HepG2 (cell line): ENCODE data around the gene BLZF1. TPM values are rescaled to one million over a fixed set of nuclear protein-coding genes. Genes with fewer than 3 reads are reported as not detected.

ENCODE experiments used
- FOXK1 ChIP-seq: sonication (generic); formaldehyde crosslinking; IDR thresholded peaks from 2 replicates; pipeline ENCODE4 v1.4.0; 2020; ENCODE audit warnings: low read depth, missing genetic modification reagents, borderline replicate concordance
- KLF15 ChIP-seq: sonication (generic); formaldehyde crosslinking; IDR thresholded peaks from 2 replicates; pipeline ENCODE4 v1.8.1; 2023; ENCODE audit warnings: borderline replicate concordance, mild to moderate bottlenecking, inconsistent platforms, missing genetic modification reagents, mixed read lengths
- MATR3 ChIP-seq: sonication (generic); formaldehyde crosslinking; IDR thresholded peaks from 2 replicates; pipeline ENCODE4 v1.4.0; 2020; ENCODE audit warnings: missing genetic modification reagents
- MIER2 ChIP-seq: IDR thresholded peaks from 2 replicates; pipeline ENCODE4 v1.6.1; 2016; ENCODE audit warnings: missing biosample characterization, missing genetic modification reagents
- NFATC3 ChIP-seq: sonication (generic); formaldehyde crosslinking; IDR thresholded peaks from 2 replicates; pipeline ENCODE4 v1.5.1; 2020; ENCODE audit warnings: mild to moderate bottlenecking, missing genetic modification reagents
- POGZ ChIP-seq: sonication (generic); formaldehyde crosslinking; IDR thresholded peaks from 2 replicates; pipeline ENCODE4 v1.4.0; 2020; ENCODE audit warnings: mild to moderate bottlenecking, missing genetic modification reagents
- SCMH1 ChIP-seq: sonication (generic); formaldehyde crosslinking; IDR thresholded peaks from 2 replicates; pipeline ENCODE4 v1.9.0; 2021; ENCODE audit warnings: missing genetic modification reagents, mild to moderate bottlenecking, borderline replicate concordance
- SMC3 ChIP-seq: IDR thresholded peaks from 2 replicates; pipeline ENCODE4 v1.6.1; 2011; ENCODE audit warnings: low read length, improper control_type of control experiment
- ZNF510 ChIP-seq: sonication (generic); formaldehyde crosslinking; IDR thresholded peaks from 2 replicates; pipeline ENCODE4 v1.4.0; 2020; ENCODE audit warnings: low read depth, mild to moderate bottlenecking, missing genetic modification reagents
- ZNF652 ChIP-seq: IDR thresholded peaks from 2 replicates; pipeline ENCODE4 v1.6.1; 2016; ENCODE audit warnings: low read depth, borderline replicate concordance
- ZNF850 ChIP-seq: sonication (generic); formaldehyde crosslinking; conservative IDR thresholded peaks from 2 replicates; pipeline ENCODE4 v1.9.0; 2021; ENCODE audit warnings: mild to moderate bottlenecking, missing genetic modification reagents
- polyA plus RNA-seq, 8 experiments: library from polyadenylated mRNA; depleted of rRNA in 3 of 8; stranded (reverse) in 7 of 8; unstranded in 1 of 8; fragments of >200 nt; fragmentation: Illumina TruSeq in 4 of 8; extraction: Trizol in 4 of 8; gene quantifications; 2 replicates each; pipeline versions ENCODE4 v1.2.1 to v1.2.3, GENCODE V29; 2011 to 2016; ENCODE audit warnings: low read depth in 4 of 8, missing spikeins in 1 of 8, mixed read lengths in 1 of 8; ENCODE audit not compliant: insufficient read depth in 1 of 8
- total RNA-seq, 5 experiments: library from RNA; depleted of rRNA; stranded (reverse); fragments of >200 nt; fragmentation: Illumina TruSeq; extraction: Trizol; gene quantifications; 2 replicates each; pipeline ENCODE4 v1.2.3, GENCODE V29; 2016; ENCODE audit warnings: low read depth in 1 of 5
- TF ChIP-seq, protein P1 (sequence below): sonication (generic); formaldehyde crosslinking; IDR thresholded peaks from 2 replicates; pipeline ENCODE4 v1.9.0; 2021; ENCODE audit warnings: missing genetic modification reagents, borderline replicate concordance
- TF ChIP-seq, protein P2 (sequence below): sonication (generic); formaldehyde crosslinking; IDR thresholded peaks from 2 replicates; pipeline ENCODE4 v1.4.0; 2020; ENCODE audit warnings: mild to moderate bottlenecking, low read depth, missing genetic modification reagents

BLZF1 gene
- total and polyA plus RNA-seq, 2 of the 13 experiments (the other 11 are each of a cell fraction or from before 2014, with no cell fraction given): 4.5 to 13.7 TPM

DNA sequence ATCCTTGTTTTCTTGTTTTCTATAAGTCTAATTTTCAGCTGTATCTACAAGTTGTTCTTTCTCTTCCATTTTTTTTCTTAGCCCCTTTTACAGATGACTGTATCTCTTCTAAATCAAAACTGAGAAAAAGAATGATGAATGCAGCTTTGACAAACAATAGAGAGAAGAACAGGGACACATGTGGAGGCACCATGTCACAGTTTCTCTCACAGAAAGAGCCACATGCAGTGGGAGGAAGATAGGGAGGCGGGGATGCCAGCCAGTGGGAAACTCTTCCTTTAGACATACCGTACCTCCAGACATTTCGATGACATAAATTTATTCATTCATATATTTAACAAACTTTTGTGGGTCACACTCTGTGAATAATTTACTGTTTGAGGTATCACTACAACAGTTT is 45.9 kb upstream of the BLZF1 start (continued):
- TF ChIP-seq, protein P1, sequence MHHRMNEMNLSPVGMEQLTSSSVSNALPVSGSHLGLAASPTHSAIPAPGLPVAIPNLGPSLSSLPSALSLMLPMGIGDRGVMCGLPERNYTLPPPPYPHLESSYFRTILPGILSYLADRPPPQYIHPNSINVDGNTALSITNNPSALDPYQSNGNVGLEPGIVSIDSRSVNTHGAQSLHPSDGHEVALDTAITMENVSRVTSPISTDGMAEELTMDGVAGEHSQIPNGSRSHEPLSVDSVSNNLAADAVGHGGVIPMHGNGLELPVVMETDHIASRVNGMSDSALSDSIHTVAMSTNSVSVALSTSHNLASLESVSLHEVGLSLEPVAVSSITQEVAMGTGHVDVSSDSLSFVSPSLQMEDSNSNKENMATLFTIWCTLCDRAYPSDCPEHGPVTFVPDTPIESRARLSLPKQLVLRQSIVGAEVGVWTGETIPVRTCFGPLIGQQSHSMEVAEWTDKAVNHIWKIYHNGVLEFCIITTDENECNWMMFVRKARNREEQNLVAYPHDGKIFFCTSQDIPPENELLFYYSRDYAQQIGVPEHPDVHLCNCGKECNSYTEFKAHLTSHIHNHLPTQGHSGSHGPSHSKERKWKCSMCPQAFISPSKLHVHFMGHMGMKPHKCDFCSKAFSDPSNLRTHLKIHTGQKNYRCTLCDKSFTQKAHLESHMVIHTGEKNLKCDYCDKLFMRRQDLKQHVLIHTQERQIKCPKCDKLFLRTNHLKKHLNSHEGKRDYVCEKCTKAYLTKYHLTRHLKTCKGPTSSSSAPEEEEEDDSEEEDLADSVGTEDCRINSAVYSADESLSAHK (CRISPR knock-in tag): no peak
- TF ChIP-seq KLF15 (CRISPR knock-in tag): no peak
- TF ChIP-seq MATR3 (CRISPR knock-in tag): no peak
- TF ChIP-seq, protein P2, sequence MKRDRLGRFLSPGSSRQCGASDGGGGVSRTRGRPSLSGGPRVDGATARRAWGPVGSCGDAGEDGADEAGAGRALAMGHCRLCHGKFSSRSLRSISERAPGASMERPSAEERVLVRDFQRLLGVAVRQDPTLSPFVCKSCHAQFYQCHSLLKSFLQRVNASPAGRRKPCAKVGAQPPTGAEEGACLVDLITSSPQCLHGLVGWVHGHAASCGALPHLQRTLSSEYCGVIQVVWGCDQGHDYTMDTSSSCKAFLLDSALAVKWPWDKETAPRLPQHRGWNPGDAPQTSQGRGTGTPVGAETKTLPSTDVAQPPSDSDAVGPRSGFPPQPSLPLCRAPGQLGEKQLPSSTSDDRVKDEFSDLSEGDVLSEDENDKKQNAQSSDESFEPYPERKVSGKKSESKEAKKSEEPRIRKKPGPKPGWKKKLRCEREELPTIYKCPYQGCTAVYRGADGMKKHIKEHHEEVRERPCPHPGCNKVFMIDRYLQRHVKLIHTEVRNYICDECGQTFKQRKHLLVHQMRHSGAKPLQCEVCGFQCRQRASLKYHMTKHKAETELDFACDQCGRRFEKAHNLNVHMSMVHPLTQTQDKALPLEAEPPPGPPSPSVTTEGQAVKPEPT: no peak
- no peak for TF ChIP-seq POGZ
- TF ChIP-seq ZNF652 (CRISPR knock-in tag): no peak
- TF ChIP-seq ZNF850 (CRISPR knock-in tag): no peak
- no peak for TF ChIP-seq MIER2 (CRISPR knock-in tag)
- no peak for TF ChIP-seq SCMH1
- TF ChIP-seq SMC3: no peak
- TF ChIP-seq NFATC3 (CRISPR knock-in tag): no peak
- TF ChIP-seq ZNF510 (CRISPR knock-in tag): no peak
- no peak for TF ChIP-seq FOXK1 (CRISPR knock-in tag)
